ELR (cell line): ENCODE measurements around the gene YIPF5.
A peak's percentile ranks its signal among the peaks of the same experiment; 100 is the strongest.

ENCODE experiments used
- DNase-seq: peaks from one replicate; pipeline ENCODE4 v3.0.0-alpha.2; 2015; ENCODE audit warnings: low read depth

The YIPF5 gene

DNA sequence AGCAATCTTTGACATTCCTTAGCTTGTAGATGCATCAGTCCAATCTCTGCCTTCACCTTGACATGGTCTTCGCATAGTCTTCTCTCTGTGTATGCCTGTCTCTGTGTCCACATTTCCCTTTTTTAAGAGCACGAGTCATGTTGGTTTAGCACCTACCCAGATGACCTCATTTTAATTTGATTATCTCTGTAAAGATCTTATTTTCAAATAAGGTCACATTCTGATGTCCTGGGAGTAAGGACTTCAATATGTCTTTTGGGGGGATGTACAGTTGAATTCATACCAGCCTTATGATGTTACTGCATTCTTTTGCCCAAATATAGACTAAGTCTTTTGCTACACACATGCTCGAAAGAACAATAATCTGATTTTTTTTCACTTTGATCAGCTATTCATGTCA lies 7.1 kb upstream of the YIPF5 start:
- peak; percentile 28 for DNase-seq

DNA sequence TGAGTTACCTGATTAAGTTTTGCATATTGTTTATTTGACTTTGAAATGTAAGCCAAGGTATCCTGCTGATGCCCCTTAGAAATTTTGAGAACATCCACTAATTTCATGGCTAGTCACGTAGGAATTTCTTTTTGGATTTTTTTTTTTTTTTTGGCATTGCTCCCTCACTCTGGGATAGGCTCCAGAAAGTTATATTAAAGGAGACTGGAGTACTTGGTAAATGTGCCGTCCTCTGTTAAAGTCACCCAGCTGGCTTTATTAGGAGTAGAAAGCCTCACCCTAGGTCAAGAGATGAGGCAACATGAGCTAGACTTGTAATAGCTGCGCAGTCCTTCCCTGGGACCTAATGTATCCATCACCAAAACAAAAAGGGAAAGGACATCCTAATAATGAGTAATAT lies 3.3 kb upstream of the YIPF5 start:
- no peak for DNase-seq

DNA sequence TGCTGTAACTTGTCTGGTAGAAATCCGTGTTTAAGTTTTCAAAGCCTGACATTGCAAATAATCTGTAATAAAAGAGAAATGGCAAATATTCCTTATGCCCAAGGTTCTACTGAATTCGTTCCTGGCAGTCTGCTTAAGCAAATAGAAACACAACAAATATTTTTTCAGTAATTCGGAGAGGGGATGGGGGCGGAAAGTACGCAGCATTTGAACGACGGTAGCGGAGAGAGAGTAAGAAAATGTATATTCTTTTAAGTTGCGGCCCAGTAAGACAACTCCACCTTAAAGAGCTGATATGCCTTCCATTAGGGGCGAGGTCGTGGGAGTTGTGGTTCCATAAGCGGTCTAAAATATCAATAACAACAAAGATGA lies 569 bp downstream of the YIPF5 start:
- DNase-seq = no peak

DNA sequence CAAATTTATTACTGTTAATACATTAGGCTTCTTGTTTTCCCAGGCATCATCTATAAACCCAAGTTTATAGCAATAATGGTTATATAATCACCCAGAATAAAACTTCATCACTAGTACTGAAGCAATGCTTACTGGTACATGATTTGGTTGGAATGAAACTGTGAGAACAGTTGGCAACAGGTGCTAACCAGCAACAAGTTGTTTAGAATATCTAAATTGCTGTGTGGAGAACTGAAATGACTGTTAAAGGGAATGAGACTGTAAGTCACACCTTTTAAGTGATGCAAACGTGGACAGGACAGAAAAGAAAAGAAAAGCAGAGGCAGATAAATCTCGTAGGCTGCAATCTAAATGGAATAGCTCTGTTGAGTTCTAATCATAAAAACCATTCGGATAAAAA lies 2.5 kb downstream of the YIPF5 start:
- DNase-seq = no peak

DNA sequence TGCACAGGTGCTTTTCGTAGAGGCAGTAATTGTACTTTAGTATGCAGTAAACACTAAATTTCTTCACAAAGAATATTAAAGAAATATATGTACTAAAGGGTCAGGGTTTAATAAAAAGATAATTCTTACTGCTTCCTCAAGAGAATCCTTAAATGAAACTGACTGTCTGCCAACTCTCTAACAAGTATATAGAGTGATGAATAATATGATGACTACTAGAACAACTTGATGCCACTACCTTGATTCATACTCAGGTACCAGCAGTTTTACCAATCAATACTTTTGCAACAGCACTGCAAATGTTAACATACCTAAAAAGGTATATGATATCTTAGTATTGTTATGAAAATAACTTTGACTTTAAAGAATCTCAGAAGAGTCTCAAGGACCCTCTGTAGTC lies 3.8 kb downstream of the YIPF5 start:
- no peak for DNase-seq

DNA sequence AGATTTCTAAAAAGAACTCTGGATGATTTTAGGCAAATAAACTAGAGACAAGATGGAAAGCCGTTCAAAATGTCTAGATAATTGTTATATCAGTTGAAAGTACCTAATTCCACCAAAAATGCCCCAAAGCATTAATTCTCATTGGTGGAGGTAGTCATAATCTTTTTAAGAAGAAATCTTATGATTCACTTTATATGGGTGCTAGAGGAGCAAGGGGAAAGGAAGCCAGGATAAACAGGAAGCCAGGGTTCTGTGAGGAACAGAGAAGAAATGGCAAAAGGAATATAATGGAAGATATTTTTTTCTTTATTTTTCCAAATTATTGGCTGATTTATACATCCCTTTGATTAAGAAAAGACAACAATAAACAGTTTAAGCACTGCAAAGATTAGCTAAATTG lies 7.8 kb downstream of the YIPF5 start:
- DNase-seq = no peak

DNA sequence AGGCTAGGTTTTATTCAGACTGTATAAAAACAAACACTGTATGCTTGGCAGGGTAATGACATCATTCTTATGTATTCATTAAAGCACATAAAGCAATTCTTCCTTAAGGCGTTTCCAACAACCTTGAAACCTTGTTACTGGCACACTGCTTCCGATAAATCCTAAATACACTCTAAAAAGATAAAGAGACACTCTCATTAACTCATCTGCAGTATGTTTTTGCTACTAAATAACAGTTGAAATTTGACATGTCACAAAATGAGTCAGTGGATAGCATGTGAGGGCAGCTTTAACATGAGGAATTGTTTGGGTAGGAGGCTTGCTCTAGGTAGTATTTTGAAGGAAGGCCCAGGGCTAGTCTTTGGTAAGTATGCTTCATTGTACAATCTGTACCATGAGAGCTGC lies 13.7 kb downstream of the YIPF5 start:
- no peak for DNase-seq

DNA sequence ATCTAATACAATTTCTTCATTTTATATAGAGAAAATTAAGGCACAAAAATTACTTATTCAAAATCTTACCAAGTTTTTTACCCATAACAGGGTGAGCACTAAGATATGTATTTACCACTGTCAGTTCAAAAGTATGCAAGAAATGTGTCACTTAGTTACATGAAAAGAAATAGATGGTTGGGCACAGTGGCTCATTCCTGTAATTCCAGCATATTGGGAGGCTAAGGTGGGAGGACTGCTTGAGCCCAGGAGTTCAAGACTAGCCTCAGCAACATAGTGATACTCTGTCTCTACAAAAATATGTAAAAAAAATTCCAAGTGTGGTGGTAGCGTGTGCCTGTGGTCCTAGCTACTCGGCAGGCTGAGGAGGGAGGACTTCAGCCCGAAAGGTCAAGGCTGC lies 19.4 kb downstream of the YIPF5 start:
- peak; percentile 50 for DNase-seq

DNA sequence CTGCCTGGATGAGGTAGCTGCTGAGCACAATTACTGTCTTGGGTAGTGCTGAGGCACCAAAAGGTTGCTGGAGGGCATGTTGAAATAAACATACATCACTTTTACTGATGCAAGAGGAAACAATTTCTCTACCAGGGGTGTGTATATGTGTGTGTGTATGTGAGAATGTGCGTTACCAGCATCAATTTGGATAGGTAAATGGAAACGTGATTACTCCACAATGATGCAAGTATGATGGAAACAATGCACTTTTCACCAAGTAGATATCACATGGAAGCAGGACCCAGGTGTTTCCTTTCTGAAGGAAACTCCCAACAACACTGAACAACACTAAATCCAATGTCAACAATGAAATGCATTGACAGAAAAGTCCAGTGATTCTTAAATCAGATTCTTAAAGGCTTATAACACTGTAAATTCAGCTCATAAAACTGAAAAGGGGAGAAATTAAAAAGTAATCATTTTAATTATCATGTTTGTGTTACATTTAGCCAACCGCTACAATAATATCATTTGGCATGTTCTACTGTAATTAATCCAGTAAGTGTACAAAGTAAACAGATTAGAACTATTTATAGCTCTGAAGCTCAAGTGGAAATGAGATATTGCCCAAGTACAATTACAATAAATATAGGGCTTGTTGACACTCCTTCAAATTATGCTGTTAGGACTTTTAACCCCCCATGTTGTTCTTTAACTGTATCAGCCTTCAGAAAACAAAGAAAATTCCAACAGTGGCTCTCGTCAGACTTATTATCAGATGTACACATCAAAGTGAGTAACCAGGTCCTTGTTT lies 25.3 kb downstream of the YIPF5 start:
- no peak for DNase-seq

DNA sequence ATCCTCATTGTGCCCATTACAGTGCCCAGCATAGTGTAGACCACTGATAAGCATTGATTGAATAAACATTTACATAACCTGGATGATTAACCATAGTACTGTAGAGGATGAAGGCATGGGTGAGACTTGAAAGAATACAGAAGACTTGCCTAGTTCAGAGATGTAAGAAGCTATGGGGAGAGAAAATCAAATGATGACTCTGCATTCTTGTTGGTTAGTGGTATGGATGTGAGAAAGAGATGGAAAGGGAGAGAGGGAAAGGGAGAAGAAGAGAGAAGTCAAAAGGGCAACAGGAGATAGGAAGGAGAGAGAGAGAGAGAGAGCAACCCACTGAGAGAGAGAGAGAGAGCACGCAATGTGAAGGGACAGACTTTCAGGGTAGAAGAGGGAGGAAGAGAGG lies 26.8 kb downstream of the YIPF5 start:
- DNase-seq = no peak

DNA sequence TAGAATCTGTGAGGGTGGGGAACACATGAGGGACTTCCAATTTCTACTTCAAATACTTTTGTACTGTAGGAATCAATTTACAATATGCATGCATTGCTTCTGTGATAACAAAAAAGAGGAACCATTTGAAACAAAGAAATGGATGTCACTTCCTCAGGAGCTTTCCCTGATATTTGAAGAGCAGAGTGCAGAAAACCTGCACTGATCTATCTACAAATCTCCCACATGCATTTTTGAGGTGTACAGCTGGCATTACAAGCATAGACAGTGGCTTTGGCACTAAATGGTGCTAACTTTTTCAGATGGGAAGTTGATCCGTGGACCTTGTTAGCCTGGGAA lies 27.7 kb downstream of the YIPF5 start:
- DNase-seq = no peak

DNA sequence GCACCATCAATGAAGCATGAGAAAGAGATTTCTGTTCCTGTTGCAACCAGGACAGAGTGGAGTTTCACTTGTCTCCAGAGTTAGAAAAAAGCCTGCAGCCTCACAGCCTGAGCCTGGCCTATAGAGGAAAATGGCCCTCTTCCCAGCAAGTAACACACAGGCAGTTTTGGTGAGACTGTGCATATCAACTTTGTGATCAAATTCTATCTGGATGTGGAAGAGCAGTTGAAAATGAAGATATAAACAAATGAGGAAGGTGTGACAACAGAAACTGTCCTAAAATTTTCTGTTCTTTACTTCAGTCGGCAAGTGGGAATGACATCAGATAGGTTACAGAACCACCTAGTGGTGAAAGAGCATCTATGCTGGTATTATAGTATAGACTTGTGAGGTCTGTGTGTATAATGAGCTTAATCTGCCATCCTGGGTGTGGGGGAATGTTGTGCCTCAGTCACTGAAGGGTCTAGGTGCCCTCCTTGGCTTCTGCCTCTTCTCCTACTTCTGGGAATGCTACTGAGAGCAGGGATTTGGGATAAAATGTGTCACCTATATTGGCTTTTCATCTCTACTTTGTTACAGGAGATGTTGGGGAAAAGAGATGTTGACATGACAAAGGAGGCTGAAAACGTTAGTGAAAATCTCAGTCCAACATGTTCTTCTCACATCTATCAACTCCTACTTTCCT lies 28.2 kb downstream of the YIPF5 start:
- peak; percentile 72 for DNase-seq

DNA sequence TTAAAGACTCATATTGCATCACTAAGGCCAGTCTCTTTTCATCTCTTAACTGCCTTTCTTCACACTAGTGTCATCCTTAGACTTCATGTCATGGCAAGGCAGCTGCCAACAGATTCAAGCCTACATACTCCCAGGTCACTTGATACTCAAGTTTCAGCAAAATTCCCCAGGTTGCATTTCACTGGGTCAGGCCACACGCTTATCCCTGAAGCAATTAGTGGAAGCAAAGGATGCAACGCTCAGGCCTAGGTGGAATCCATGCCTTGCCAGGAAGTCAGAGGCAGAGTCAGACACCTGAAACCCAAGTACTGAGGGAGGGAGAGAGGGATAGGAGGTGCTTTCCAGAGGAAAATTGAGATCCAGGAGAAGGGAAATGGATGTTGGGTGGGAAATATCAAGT lies 28.9 kb downstream of the YIPF5 start:
- DNase-seq = no peak

DNA sequence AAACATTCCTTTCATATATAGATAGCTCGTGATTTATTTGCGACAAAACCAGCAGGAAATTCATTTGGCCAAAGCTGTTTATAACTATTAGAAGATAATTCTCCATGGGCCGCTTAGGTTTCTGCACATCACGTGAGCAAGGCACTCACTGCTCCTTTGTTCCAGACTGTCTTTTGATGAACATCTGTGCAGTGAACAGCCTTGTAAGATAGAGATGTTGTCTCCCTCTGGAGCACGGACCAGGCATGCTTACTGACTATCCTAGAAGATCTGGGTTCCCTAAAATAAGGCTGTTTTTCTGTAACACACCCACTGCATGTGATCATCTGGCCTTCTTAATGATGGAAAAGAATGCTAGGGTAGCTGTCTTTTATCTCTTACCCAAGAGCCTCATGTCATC lies 30.9 kb downstream of the YIPF5 start:
- DNase-seq = no peak

DNA sequence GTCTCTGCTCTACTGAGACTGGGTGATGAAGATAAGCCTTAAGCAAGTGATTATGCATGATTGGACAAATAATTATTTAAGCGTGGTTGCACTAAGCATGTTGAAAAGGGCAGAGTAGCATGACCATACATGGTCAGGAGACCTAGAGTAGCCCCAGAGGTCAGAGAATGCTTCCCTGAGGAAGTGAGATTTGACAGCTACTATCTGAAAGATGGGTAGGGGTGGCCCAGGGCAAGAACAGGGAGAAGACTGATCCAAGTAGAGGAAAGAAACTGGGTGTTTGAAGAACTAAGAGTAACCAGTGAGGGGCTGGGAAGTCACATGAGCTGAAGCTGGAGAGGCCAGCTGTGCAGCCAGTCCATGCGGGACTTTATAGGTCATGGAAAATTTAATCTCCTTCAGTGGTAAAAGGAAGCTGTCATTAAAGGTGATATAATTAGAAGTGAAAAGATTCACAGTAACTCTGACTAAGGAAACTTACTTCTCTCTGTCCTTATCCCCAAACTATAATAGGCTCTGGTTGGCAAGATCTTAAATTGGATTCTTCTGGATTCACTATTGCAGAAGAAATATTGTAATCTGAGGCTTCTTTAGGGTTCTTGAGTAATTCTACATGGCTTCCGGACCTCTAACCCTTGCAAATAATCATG lies 35.2 kb downstream of the YIPF5 start:
- DNase-seq = no peak

DNA sequence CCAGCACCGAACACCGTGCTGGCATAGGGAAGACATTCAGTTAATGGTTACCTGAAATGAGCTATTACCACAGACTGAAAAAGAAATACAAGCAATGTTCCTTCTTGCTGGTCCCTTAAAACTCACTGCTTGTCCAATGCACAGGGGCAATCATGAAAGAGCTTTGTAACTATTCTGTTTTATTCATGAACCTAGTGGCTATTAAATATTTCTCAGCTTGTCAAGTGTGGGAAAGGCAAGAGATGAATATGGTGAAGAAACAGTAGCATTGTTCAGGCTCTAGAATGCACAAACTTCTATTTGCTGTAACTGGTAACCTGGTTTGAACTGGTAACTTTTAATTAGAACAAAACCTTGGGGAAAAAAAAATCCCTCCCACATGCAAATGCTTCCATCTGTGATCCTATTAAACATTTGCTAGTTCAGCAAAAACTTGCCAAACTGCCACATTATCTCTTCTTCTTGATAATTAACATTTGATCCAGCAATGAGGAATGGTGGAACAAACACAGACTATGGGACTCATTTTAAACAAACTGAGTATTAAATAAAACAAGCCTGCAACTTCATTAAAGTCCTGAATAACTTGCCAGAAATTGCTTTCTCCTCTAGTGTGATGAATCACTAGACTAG lies 36.1 kb downstream of the YIPF5 start:
- no peak for DNase-seq

DNA sequence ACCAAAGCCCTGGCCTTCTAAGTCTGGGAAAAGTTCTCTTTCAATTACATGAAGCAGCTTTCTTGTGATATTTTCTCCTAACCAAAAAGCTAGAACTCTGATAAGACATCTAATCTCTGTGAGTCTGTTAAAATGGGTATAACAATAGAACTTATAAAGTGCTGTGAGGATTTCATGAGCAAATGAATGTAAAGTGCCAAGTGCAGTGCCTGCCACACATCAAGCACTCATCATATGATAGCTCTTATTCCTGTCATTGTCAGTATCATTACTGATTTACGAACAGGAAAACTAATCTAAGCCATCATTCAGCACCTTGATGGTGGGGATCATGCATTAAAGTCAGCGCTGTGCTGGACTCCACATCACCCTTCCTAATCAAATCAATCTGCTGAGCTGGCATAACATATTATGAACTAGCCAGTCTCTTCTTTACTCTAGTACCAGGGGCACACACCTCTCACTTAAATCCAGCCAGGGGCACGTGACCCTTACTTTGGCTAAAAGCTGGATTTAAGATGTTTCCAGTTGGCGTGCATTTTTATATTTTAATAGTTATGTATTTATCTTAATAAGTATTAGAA lies 37.3 kb downstream of the YIPF5 start:
- DNase-seq = no peak

DNA sequence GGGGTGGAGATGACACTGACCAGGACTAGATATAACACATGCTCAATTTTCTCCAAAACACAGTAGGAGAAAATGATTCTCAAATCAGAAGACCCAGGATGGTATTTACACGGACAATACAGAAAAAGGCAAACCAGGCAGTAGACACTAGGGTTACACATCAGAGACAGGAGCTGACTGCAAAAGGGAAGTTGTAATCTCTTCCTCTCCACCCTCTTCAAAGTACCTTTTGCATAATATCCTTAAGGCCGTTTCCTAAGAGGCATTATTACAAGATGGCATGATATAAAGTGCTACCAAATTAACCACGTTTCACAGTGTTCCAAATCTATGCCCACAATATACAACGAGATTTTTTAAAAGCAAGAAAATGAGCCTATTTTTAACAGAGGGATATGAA lies 39.2 kb downstream of the YIPF5 start:
- no peak for DNase-seq

DNA sequence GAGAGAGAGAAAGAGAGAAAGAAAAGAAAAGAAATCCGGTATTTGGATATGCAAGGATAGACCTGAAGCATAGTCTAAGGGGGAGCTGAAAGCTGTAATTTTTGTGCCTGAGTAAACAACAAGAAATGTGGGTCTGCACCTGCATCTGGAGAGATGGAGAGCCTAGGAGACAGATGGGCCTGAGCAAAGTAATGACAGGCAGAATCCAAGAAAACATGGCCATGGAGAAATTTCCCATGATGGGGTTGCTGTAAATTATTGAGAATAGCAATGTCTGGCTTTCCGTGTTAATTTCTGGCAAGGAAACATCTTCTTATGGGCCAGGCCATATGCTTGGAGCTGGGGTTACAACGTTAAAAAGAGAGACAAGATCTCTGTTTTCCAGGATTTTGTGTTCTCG lies 40.2 kb downstream of the YIPF5 start:
- DNase-seq = no peak

DNA sequence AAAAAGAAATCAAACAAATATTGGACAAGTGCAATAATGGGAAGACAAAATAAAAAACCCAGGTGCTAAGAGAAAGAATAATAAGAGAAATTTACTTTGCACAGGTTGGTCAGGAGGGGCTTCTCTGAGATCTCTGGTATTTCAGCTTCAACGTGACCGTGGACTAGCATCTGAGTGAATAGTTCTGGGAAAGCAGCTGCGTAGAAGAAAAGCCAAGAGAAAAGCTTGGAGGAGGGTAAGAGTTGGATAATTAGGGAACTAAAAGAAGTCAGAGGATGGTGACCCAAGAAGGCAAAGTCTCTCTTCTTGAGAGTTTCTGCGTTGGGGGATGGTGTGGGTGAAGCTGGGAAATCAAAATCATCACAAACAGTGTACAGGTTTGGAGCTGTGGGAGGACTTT lies 41.6 kb downstream of the YIPF5 start:
- DNase-seq = no peak

DNA sequence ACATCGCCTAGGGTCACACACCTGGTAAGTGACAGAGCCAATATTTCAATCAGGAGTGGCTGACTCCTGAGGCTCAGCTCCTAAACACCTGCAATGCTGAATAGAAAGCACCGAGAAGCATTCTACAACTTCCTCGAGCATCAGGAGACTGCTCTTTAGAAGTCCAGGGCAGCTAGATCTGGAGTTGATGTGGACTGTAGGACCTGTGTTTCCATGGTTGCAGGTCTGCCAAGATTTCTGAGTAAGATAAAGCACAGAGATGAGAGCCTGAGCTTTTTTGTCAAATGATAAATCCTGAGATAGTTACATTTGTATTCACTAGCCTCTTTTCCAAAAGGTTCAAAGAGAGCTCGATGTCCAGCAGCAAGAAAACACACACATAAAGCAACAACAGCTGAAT lies 43.8 kb downstream of the YIPF5 start:
- no peak for DNase-seq

DNA sequence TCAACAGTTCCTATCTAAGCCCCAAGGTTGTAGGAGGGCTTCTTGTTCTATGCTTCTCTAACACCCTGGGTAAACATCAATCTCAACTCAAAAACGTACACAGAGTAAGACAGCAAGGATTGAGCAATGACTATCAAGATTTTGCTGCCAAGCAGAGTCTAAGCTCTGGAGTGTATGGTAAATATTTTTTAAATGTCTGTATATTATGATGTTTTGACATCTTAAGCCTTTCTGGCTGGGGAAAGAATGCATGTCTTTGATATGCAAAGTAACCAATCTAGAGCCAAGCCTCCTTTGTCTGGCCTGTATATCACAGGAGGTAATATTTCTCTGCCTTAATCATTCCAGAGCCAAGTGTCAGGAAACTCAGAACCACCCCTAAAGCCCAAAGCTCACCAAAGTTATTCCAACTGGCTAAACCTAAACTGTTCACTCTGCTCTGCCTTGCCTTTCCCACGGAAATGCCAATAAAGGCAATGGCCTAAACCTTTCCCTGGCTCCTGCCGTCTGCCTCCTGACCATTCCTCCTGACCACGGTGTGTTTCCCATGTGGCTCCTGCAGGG lies 45.2 kb downstream of the YIPF5 start:
- no peak for DNase-seq
